Astrocyte (in vitro differentiated cells and primary cell): ENCODE measurements around the gene ACKR3. TPM values are rescaled to one million over a fixed set of nuclear protein-coding genes. Genes with fewer than 3 reads are reported as not detected.
A peak's percentile ranks its signal among the peaks of the same experiment; 100 is the strongest.

Experiments
- DNase-seq: peaks from one replicate; pipeline ENCODE4 v3.0.0-alpha.2; 2010; ENCODE audit warnings: low read depth
- FAIRE-seq: peaks from 2 replicates; lab custom pipeline; 2011; peaks lifted over from hg19 to GRCh38; lab: Jason Lieb, UNC
- H2AFZ ChIP-seq: 2 replicates; pipeline ENCODE4 v1.6.0; 2012; ENCODE audit warnings: low read depth, low read length, inconsistent platforms
- H3K27ac ChIP-seq: 2 replicates; pipeline ENCODE4 v1.5.1; 2011; ENCODE audit warnings: low read depth, low read length, inconsistent platforms
- H3K27me3 ChIP-seq: 2 replicates; pipeline ENCODE4 v1.6.0; 2011; ENCODE audit warnings: low read length, inconsistent platforms; ENCODE audit not compliant: insufficient read depth
- H3K36me3 ChIP-seq: 2 replicates; pipeline ENCODE4 v1.5.1; 2011; ENCODE audit warnings: low read length, inconsistent platforms; ENCODE audit not compliant: insufficient read depth
- H3K4me1 ChIP-seq: 2 replicates; pipeline ENCODE4 v1.5.1; 2011; ENCODE audit warnings: low read length, inconsistent platforms; ENCODE audit not compliant: insufficient read depth
- H3K4me2 ChIP-seq: 2 replicates; pipeline ENCODE4 v1.6.0; 2012; ENCODE audit warnings: low read length, inconsistent platforms
- H3K4me3 ChIP-seq: 2 replicates; pipeline ENCODE4 v1.5.1; 2011; ENCODE audit warnings: low read depth, mild to moderate bottlenecking, low read length, inconsistent platforms; ENCODE audit not compliant: insufficient read depth
- H3K79me2 ChIP-seq: 2 replicates; pipeline ENCODE4 v1.6.0; 2012; ENCODE audit warnings: mild to moderate bottlenecking, low read length, inconsistent platforms; ENCODE audit not compliant: insufficient read depth
- H3K9ac ChIP-seq: 2 replicates; pipeline ENCODE4 v1.6.0; 2012; ENCODE audit warnings: mild to moderate bottlenecking, low read length, inconsistent platforms
- H3K9me3 ChIP-seq: 2 replicates; pipeline ENCODE4 v1.5.1; 2012; ENCODE audit warnings: low read depth, mild to moderate bottlenecking, low read length, inconsistent platforms; ENCODE audit not compliant: insufficient read depth
- H4K20me1 ChIP-seq: 2 replicates; pipeline ENCODE4 v1.6.0; 2012; ENCODE audit warnings: low read length, inconsistent platforms; ENCODE audit not compliant: insufficient read depth
- H3K27ac Mint-ChIP-seq: one replicate; pipeline ENCODE4 v1.8.0; 2021; ENCODE audit warnings: mild to moderate bottlenecking, mixed read lengths; ENCODE audit not compliant: unreplicated experiment
- H3K27me3 Mint-ChIP-seq: one replicate; pipeline ENCODE4 v1.8.0; 2021; ENCODE audit warnings: low read depth, mixed read lengths; ENCODE audit not compliant: unreplicated experiment
- H3K36me3 Mint-ChIP-seq: one replicate; pipeline ENCODE4 v1.8.0; 2021; ENCODE audit warnings: low read depth, mixed read lengths; ENCODE audit not compliant: unreplicated experiment
- H3K4me1 Mint-ChIP-seq: one replicate; pipeline ENCODE4 v1.8.0; 2021; ENCODE audit warnings: low read depth, mixed read lengths; ENCODE audit not compliant: unreplicated experiment
- H3K4me3 Mint-ChIP-seq: one replicate; pipeline ENCODE4 v1.8.0; 2021; ENCODE audit warnings: mild to moderate bottlenecking, moderate library complexity, mixed read lengths; ENCODE audit not compliant: unreplicated experiment
- H3K9me3 Mint-ChIP-seq: one replicate; pipeline ENCODE4 v1.8.0; 2021; ENCODE audit warnings: mild to moderate bottlenecking, mixed read lengths; ENCODE audit not compliant: unreplicated experiment
- EZH2 ChIP-seq: IDR thresholded peaks from 2 replicates; pipeline ENCODE4 v1.6.1; 2012; ENCODE audit warnings: mild to moderate bottlenecking, low read length, inconsistent platforms; ENCODE audit not compliant: insufficient read depth
- total RNA-seq: library from RNA; stranded (reverse); gene quantifications from 2 replicates; pipeline ENCODE4 v1.2.1, GENCODE V29; 2021
- TF ChIP-seq, protein P1 (sequence below): IDR thresholded peaks from 2 replicates; pipeline ENCODE4 v1.5.1; 2011; ENCODE audit warnings: low read depth, mild to moderate bottlenecking, inconsistent platforms, low read length, moderate library complexity; ENCODE audit not compliant: insufficient read depth

Gene ACKR3
- total RNA-seq, 1 donor from 2014 or later, result 72.7 TPM

DNA sequence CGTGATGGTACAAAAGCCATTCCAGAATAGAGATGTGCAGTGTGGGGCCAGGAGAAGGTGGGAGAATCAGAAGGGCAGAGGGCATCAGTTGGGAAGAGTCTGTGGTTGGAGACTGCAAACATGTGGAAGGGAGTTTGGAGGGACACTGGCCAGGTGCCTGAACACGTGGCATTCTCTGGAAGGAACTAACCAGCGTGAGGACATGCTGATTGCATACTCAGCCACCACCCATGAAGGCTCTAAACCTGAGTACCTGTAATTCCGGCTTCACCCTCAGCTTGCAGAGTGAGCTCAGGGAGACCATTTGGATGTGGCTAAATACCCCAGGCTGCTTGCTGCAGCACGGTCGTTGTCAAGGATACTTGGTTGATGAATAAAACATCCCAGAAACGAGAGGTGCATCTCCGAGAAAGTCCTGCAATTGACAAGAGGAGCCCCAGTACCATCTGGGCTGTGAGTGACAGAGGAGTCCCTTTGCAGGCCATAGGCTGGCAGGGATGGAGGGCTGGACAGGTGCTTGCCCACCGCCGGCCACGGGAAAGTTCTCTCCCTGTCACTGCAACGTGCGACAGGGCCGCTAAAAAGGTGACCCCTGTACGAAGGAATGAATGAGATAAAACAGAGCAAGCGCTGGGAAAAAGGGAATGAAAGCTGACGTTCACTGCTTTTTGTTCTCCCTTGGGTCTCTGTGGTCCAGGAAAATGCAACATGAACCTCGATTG lies 5.0 kb downstream of the ACKR3 start:
- Histone ChIP-seq H2AFZ (no peak overlapping the region), H4K20me1 (peaks cover 42% of the 10 kb centered on the region), H3K9me3 (no peaks in the 10 kb centered on the region), H3K9ac (no peak overlapping the region), H3K27me3 (peaks cover 17% of the 10 kb centered on the region), H3K27ac (no peak overlapping the region), H3K4me2 (peak overlapping the region; percentile 17), H3K4me3 (no peak overlapping the region), H3K79me2 (peaks cover 91% of the 10 kb centered on the region), H3K4me1 (peaks cover under 1% of the 10 kb centered on the region), H3K36me3 (no peaks in the 10 kb centered on the region)
- H3K36me3 Mint-ChIP-seq, result peaks cover 32% of the 10 kb centered on the region
- DNase-seq, result no peak
- peaks cover 2% of the 10 kb centered on the region for H3K27me3 Mint-ChIP-seq
- TF ChIP-seq EZH2, result no peak
- TF ChIP-seq, protein P1, sequence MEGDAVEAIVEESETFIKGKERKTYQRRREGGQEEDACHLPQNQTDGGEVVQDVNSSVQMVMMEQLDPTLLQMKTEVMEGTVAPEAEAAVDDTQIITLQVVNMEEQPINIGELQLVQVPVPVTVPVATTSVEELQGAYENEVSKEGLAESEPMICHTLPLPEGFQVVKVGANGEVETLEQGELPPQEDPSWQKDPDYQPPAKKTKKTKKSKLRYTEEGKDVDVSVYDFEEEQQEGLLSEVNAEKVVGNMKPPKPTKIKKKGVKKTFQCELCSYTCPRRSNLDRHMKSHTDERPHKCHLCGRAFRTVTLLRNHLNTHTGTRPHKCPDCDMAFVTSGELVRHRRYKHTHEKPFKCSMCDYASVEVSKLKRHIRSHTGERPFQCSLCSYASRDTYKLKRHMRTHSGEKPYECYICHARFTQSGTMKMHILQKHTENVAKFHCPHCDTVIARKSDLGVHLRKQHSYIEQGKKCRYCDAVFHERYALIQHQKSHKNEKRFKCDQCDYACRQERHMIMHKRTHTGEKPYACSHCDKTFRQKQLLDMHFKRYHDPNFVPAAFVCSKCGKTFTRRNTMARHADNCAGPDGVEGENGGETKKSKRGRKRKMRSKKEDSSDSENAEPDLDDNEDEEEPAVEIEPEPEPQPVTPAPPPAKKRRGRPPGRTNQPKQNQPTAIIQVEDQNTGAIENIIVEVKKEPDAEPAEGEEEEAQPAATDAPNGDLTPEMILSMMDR, result no peak
- no peak for FAIRE-seq
- no peak overlapping the region for H3K27ac Mint-ChIP-seq
- peak overlapping the region; percentile 70 for H3K4me3 Mint-ChIP-seq
- peaks cover 3% of the 10 kb centered on the region for H3K9me3 Mint-ChIP-seq
- H3K4me1 Mint-ChIP-seq, result peaks cover 48% of the 10 kb centered on the region

- Histone ChIP-seq H2AFZ (no peak overlapping the region), H3K79me2 (peaks cover 92% of the 10 kb centered on the region), H3K27me3 (peaks cover 14% of the 10 kb centered on the region), H3K9me3 (no peaks in the 10 kb centered on the region), H3K4me2 (no peak overlapping the region), H4K20me1 (peaks cover 41% of the 10 kb centered on the region), H3K36me3 (no peaks in the 10 kb centered on the region), H3K9ac (peak overlapping the region; percentile 14), H3K27ac (no peak overlapping the region), H3K4me3 (no peak overlapping the region), H3K4me1 (no peaks in the 10 kb centered on the region)
- DNase-seq (no peak), FAIRE-seq (no peak)
- peaks cover 2% of the 10 kb centered on the region for H3K27me3 Mint-ChIP-seq
- no peak overlapping the region for H3K27ac Mint-ChIP-seq
- peaks cover 3% of the 10 kb centered on the region for H3K9me3 Mint-ChIP-seq
- TF ChIP-seq, protein P1, result no peak
- no peak for TF ChIP-seq EZH2
- H3K36me3 Mint-ChIP-seq, result peaks cover 41% of the 10 kb centered on the region
- H3K4me3 Mint-ChIP-seq, result no peak overlapping the region
- H3K4me1 Mint-ChIP-seq, result peaks cover 50% of the 10 kb centered on the region
Measured at GRCh38 chr2:236575510-236575909, 5.9 kb downstream of the ACKR3 start.

DNA sequence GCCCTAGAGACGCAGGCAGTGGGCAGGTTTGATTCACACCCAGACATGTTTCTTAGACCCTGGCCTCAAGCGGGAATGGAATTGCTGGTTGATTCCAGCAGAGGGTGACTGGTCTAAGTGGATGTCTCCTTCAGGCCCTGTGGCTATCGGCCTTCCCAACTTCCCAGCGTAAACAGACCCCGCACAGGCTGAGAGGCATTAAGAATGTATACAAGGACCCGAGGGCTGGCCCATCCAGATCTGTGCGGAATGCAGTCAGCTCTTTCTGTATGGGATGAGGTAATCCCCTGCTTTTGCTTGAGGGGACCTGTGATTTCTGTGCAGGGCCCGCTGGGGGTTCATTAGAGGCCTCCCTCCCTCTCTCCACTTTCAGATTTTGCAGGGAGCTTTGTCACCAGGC lies 6.5 kb downstream of the ACKR3 start:
- H3K27ac Mint-ChIP-seq, result peak overlapping the region; percentile 50
- TF ChIP-seq, protein P1, result no peak
- TF ChIP-seq EZH2, result no peak
- no peak for FAIRE-seq
- peaks cover 35% of the 10 kb centered on the region for H4K20me1 ChIP-seq
- H3K36me3 ChIP-seq, result no peaks in the 10 kb centered on the region
- no peaks in the 10 kb centered on the region for H3K9me3 ChIP-seq
- peaks cover 47% of the 10 kb centered on the region for H3K36me3 Mint-ChIP-seq
- H2AFZ ChIP-seq, result no peak overlapping the region
- H3K27ac ChIP-seq, result no peak overlapping the region
- H3K4me3 Mint-ChIP-seq, result peak overlapping the region; percentile 28
- H3K9ac ChIP-seq, result peak overlapping the region; percentile 14
- peaks cover 8% of the 10 kb centered on the region for H3K27me3 ChIP-seq
- H3K9me3 Mint-ChIP-seq, result peaks cover 4% of the 10 kb centered on the region
- no peaks in the 10 kb centered on the region for H3K4me1 ChIP-seq
- H3K4me1 Mint-ChIP-seq, result peaks cover 50% of the 10 kb centered on the region
- no peak overlapping the region for H3K4me3 ChIP-seq
- peaks cover 2% of the 10 kb centered on the region for H3K27me3 Mint-ChIP-seq
- H3K79me2 ChIP-seq, result peaks cover 87% of the 10 kb centered on the region
- no peak for DNase-seq
- H3K4me2 ChIP-seq, result no peak overlapping the region
